Activated naive CD4-positive, alpha-beta T cell treated with Interleukin-2 at 50 U/mL for 16 hours (primary cell): ENCODE measurements around the gene PDLIM4.

Source experiments
- DNase-seq: peaks from one replicate; pipeline ENCODE4 v3.0.0-alpha.2; 2020

Gene PDLIM4

DNA sequence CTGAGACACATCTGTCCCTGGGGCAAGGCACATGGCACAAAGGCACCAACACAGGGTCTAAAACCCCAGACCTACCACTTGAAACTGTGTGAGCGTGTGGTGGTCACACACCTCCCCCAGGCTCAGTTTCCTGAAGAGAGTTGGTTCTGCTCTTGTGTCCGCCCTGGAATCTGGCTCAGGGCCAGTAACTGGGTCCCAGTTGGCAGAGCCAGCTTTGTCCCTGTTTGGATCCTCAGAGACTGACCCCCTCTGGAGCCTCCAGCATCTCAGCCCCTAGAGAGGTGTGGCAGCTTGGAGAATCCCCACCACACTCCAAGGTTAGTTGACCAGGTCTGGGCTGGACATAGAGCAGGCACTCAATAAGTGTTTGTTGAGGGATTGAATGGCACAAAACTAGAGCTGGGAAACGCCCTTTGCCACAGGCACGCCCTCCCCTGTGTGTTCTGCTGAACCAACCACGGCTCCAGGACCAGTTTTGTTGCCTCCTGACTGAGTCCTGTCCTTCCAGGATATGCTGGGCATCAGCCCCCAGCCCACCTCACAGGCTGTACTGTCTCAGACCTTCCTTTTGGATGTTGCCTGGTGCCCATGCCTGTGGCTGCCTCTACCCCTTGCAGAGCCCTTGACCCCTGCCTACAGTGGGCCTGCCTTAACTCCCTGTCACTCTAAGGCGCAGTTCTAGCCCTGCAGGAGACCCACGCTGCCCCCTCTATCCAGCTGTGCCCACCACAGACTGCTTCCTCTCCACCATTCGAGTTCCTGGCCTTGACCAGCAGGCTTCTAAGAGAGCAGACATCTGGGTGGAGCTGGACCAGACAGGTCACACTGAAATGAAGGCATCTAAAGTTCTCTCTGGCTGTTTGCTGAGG, 3.8 kb upstream of the PDLIM4 start:
- DNase-seq = peak; percentile 0

DNA sequence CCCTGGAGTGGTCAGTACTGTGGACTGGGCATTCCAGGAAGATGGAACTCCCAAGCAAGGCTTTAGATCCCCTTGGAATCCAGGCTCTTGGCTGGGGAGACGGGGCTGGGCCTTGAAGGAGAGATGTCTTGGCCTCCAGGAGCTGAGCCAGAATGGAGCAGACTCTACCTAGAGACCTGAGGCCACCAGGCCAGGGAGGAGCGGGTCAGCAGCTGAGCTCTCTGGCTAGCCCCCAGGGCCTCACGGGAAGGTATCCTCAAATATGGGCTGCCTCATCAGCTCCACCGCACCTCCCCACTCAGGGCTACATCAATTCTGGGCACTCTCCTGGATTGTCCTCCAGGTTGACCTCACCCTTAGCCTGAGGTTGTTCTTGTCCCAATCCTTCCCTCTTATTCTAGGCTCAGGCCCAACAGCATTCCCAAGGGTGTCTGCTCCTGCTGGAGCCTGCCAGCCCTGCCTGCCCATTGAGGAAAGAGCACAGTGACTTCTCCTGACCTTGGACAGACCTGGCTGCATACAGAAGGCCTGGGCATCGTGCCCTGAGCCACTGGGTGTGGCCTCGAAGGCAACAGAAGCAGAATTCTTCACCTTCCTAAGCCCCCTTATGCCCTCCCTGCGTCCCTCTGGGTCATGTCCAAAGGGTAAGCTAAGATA, 3.0 kb upstream of the PDLIM4 start:
- peak; percentile 0 for DNase-seq

DNA sequence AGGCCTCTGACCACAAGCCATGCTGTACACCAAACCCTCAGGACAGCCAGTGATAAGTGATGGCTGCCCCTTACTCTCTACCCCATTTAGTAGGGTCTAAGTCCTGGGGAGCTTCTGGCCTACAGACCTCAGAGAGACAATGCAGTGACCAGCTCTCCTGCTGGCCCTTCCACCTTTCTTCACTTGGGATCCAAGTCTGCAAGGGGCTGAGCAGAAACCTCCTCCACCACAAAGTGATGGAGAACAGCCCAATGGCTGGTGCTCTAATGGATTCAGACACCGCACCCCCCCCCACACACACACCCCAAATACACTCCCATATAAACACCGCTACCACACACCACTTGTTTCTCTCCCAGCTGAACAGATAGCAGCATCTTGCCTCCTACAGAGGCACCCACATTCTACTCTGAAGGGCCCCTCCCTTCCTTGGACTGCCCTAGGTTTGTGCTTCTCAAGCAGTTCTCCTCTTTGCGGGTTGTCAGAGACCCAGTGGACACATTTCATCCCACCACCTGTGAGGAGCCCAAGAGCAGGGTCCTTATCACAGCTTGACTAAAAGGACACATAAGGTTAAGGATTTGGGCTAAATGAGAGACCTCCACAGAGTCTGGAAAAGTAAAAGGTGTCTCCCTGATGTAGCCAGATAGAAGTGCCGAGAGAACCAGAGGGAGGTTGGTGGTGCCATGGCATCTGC, 1.3 kb upstream of the PDLIM4 start:
- peak; percentile 0 for DNase-seq

DNA sequence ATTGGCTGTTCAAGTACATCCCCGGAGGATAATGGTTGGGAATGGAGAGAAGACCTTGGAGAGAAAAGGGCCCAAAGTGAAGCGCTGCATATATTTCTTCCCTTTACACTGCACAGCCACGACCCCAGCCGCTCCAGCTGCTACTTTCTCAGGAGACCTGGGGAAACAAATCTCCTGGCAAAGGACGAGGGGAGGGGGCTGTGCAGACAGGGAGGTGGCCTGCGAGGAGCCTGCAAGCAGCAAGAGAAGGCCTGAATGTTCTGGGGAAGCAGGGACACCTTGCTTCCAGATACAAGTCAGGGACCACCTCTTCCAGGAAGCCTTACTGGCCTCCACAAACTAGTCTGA, 739 bp upstream of the PDLIM4 start:
- peak; percentile 1 for DNase-seq

DNA sequence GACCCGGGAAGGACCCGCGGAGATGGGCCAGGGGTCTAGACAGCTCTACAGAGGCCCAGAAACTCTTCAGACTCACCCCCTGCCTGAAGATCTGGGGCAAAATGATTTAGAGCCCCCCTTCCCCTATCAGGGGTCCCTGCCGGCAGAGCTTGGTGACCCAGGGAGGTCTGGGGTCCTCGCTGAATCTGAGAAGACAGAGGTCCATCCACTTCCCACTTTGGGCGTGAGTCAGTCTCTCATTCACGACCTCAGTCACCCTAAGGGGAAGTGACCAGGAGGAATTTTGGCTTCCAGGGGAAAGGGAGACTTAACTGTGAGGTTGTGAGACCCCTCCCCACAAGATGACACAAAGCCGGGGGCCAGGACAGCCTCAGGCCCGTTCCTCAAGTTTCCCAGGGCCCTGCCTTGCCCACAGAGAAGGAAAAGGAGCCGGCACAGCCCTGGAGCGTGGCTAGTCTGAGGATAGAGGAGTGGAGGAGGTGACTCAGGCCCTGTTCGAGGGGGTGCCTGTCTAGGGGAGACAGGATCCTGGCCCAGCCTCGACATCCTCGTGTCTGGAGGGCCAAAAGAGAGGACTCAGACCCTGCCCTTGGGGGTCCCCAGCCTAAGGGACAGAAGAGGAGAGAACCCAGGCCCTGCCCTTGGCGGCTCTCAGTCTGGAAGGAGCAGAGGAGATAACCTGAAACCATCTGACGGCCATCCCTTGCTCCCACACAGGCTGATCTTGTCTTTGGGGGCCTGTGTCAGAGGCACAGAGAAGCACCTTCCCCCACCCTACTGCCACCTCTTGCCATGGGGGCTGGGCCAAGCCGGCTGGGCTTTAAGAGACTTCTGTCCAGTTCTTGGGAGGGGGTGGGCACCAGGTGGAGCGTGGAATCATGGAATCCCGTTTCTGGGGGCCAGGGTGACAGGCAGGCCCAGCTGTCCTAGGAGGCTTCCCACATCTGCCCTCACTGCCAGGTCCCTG, 889 bp downstream of the PDLIM4 start:
- DNase-seq = peak; percentile 1

DNA sequence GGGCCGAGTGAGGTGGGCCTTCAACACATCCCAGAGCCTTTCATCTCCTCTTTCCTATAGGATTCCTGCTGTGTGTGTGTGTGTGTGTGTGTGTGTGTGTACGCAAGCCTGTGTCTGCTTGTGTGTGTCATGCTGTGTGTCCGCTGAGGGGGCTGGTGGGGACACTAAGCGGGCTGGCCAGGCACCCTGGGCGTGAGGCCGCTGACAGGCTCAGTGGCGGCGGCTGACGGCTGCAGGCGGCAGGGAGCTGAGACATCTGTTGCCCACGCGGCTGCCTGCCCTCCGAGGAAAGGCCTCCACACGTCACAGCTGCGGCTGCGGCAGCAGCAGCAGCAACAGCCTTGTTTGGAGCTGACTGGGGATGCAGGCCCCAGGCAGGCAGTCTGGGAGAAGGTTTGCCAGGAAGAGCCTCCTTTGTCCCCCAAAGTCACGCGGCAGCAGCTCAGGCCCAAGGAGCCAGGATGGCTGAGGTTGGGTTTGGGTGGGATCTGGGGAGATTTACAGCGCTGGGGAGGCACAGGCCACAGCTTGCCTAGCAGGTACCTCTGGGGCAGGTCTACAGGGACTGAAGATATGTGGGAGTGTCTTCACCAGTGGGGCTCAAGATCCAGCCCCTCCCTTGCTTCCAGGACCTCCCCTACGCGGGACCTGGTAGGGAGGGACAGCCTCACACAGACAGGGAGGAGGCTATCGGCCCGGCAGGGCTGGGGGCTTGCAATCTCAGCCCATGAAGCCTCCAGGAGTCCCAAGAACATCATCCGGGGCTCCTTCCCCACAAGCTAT, 1.8 kb downstream of the PDLIM4 start:
- peak; percentile 1 for DNase-seq

DNA sequence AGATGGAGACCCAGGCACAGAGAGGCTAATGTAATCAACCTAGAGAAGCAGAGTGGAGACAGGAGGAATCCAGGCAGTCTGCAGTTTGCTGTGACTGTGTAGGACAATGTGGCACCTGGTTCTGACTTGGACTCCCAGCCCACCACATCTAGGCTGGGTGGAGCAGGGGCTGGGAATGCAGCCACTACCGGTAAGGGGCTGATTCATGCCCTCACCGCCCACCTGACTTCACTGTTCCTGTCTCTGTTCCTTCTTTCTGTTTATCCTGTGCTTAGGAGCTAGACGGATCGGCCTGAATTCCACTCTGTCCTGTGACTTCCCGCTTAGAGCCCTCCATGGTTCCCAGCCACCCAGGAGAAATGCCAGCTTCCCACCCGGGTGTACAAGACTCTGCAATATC, 2.6 kb downstream of the PDLIM4 start:
- no peak for DNase-seq

DNA sequence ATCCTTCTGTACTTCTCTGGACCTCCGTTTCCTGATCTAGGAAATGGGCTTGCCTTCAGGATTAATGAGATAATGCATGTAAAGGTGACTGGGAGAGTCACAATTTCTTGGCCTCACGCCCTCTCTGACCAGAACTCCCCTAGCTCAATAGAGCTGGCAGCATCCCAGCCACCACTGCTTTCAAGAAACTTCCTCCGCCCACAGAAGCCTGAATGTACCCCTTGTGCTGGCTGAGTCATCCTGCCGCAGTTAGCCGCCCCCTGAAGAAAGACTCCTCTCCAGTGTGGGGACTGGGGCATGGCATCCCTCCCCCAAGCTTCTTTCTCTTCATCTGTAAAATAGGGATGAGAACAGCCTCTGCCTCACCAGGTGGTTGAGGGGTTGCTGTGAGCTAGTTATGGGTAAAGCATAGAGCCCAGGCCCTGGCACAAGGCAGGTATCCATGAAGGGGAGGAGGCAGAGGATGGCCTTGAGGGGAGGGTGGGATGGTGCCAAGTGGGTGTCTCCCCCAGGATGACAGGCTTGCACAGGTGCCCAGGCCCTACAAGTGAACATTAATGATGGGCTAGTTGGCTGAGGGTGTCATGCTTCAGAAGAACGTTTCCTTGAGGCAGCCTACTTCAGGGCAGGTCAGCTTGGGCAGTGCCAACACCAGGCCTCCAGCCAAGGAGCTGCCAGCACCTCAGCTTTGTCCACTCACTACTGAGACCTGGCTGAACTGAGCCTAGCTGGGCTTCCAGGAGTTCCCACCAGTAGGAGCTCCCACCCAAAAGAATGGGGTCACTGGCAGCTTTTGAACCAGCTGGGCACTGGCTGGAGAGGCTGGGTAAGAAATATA, 3.4 kb downstream of the PDLIM4 start:
- peak; percentile 44 for DNase-seq

DNA sequence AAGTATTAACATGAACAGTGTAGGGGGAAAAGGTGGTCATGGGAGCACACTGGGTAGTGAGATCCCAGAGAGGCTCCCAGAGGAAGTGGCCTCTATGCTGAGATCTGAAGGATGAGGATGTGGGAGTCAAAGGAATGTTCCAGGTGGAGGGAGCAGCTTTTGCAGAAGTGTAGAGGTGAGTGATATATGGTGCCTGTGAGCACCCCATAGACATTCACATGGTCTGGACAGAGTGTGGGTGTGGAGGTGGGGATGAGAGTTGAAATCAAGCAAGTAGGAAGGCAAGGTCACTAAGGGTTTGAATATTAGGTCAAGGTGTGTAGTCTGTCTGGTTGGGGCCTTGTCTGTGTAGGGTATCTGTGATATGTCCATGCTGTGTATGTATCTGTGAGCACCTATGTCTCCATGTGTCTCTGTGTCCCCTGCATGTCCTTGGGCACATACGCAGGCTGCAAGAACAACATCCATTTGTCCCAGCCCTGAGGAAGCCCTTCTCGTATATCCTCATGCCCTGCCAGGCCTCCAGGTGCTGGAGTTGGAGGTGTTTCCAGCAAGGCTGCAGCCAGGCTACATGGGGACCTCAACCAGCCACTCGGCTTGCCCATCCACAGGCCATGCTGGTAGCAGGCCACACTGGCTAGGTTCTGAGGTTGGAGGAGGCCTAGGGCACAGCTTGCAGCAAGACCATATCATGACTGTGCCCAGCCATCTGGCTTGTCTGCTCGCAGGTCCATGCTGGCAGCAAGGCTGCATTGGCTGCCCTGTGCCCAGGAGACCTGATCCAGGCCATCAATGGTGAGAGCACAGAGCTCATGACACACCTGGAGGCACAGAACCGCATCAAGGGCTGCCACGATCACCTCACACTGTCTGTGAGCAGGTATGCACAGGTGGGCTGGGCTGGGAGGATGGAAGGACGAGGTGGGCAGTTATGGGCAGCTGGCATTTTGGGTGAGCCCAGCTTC, 4.7 kb downstream of the PDLIM4 start:
- no peak for DNase-seq

DNA sequence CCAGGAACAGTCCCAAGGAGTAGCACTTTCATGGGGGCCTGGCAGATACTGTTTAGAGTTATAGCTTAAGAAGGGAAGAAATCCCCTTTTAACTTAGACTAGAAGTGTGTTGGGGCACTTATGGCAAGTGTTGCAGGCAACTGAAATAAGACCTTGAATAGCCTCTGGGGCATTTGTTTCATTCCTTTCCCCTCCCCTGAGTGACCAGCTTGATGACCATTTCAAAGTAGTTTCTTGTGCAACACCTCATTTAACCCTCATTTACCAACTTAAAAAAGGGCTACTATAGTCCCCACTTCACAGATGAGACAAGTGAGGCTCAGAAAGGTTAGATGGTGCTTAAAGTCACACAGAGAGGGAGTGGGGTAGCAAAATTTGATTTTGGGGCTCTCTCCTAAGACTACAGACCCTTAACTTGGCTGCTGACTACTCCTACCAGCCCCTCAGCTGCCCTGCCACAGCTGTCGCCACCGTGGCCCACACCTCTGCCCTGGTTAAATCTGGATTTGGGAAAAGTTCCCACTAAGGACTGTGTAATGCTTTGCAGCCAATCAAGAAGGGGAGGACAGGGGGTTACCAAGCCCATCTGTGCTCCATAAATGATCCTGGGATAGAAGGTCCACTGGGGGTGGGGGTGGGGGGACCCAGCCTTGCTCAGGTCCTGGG, 5.5 kb downstream of the PDLIM4 start:
- DNase-seq = no peak

DNA sequence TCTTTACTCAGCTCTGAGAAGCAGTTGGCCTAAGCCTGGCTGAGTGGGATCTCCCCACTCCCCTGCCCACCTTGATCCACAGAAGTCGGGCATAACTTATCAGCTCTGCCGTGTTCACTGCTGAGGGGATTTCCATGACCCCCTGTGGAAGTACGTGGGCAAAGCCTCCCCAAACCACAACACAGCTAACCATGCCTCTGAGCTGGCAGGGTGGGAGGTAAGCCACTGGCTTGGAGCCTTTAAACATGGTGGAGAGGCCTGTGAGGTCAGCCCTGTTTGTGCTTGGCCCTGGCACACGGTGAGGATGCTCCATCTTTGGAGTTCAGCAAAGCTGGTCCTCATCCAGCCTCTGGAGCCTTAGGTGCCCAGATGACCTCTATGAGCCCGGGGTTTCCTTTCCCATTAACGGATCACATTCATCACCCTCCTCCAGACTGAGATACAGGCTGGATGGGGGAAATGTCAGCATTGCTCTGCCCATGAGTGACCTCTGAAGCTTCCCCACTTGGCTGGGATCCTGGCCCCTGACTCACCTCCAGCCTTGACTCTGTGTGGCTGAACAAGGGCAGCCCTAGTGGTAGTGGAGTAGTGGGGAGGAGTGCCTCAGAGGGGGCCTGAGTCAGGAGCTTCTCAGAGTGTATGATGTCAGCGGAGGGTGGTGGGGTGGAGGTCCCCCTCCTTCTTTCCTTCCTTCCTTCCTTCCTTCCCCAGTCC, 6.2 kb downstream of the PDLIM4 start:
- peak; percentile 27 for DNase-seq

DNA sequence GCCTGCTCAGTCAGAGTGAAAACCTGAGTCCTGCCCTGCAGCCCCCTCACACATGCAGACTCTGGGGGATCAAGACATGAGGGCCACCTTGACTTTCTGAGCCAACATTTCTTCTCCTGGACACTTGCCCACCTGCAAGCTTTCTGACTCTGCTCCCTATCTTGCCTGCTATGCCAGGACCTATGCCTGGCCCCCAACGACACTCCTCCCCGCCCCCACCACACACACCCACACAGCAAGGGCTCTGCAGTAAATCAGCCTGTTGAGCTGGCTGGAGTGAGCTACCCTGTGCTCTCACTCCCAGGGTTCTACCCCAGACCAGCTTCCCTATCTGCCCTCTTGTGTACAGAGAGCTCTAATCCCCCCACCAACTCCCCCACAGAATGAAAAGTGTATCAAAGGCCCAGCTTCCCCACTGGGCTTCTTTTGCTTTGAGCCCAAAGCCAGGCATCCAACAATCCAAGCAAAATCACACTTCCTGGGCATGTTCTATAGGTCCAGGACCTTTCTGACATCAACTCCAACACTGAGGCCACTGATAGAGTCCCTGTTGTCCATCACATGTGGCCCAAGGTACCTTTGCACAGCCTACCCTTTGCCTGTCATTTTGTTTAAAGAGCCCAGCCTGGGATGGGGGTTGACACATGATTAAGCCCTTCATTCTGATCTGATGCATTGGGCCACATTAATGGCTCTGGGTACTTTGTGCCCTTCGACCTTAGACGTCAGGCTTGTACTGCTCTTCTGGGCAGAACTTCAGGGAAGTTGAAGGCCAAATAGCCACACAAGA, 7.2 kb downstream of the PDLIM4 start:
- DNase-seq = no peak

DNA sequence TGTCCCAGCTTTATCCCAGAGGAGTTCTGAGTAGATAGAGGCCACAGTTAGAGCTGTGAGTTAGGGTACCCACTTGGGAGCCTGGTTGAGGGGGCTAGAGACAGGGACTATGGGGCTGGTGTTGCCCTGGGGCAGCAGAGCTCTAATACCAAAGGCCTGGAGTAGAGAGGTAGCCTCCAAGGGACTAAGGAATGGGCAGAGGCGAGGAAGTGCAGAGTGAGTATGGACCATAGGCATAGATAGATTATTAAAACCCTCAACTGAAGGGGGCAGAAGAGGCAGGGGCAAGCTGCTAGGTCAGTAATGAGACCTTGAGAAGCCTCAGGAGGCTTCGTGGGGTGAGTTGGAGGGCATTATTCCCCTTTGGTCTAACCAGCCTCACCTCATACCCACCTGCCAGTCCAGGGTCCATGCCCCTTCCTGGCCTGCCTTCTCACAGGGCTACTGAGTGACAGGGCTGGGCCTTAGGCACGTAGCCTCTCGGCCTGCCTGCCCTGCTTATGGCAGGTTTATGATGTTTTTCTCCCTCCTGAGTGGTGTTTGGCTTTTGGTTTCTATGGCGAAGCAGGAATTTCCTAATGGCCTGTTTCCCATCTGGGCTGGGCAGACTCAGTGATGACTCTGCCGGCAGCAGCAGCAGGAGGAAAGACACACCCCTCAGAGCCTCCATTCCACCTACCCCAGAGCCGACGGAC, 8.0 kb downstream of the PDLIM4 start:
- no peak for DNase-seq

DNA sequence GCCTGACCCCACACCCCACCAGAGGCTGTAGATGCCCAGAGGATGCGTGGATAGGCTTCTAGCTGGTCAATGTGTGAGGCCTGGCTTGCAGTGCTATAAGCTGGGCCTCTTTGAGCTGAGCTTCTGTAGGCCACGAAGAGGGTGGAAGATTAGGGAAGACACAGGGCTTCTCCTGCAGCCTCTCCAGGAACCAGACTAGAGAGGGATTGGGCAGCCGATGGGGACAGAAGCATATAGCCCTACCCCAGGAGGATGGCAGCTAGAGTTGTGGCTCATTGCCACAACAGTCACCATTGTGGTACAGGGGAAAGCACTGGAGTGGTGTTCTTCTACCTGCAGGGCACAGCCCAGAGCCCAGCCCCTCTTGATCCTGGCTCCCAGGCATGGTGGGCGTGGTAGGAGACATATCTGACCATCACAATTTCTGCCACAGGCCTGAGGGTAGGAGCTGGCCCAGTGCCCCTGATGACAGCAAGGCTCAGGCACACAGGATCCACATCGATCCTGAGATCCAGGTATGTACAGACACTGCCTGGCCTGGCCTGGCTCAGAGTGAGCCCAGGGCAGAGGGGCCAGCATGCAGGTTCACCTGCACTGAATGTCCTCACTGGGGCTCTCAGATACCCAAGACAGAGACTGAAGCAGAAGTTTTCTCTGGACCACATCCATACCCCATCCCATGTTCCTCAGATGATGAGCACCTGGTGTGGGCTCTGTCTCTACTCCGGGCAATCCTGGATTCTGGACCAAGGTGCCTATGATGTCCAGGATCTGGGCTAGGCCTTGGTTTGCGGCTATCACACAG, 8.7 kb downstream of the PDLIM4 start:
- DNase-seq = no peak

DNA sequence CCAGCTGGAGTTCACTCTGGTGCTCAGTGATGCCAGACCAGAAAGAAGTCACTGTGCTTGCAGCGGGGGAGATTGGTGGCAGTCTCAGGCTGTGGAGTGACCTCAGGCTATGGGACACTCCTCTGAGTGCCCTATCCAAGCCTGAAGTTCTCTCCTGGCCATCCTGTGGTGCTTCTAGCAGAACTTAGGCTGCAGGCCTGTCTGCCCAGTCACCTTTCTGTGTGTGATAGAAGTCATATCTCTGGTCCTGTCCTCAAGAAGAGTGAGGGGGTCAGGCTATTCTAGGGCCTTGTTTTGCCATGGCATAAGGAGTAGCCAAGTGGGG, 9.3 kb downstream of the PDLIM4 start:
- no peak for DNase-seq

DNA sequence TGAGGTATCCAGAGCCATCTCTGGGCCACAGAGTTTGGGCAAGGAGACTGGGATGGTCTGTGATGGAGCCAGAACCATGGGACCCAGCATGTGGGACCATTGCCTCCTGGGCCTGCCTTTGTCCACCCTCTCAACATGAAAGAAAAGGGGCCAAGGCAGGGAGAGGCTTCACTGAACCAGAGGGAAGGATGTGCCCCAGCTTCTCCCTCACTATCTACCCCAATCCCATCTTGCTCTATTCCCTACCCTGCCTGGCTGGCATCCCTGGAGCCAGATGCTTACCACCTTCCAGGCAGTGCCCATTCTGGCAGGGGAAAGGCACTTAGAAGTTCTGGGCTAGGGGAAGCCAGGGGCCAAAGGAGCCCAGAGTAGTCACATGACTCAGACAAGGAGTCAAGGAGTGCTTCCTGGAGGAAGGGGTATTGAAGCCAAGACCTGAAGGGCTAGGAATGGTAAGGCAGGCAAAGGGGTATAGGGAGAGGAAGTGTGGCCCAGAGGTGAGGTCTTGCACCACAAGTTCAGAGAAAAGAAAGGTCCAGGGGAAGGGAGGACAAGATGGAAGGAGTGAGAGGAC, 9.8 kb downstream of the PDLIM4 start:
- DNase-seq = no peak
